Left ventricle myocardium inferior (tissue), 1 donor: Measurements from ENCODE around the gene DSCAML1. TPM values are rescaled to one million over a fixed set of nuclear protein-coding genes. Genes with fewer than 3 reads are reported as not detected.

ENCODE experiments used
- DNase-seq: peaks from one replicate; pipeline ENCODE4 v3.0.0-alpha.2; 2020
- H3K27ac ChIP-seq: fragments of 200-600 bp; replicated peaks from 2 replicates; pipeline ENCODE4 v1.8.0; 2021
- H3K27me3 ChIP-seq: fragments of 200-600 bp; 2 replicates; pipeline ENCODE4 v1.8.0; 2021; ENCODE audit warnings: low read depth
- H3K36me3 ChIP-seq: fragments of 200-600 bp; 2 replicates; pipeline ENCODE4 v1.8.0; 2021
- H3K4me1 ChIP-seq: fragments of 200-600 bp; 2 replicates; pipeline ENCODE4 v1.8.0; 2021
- H3K4me3 ChIP-seq: fragments of 200-600 bp; 2 replicates; pipeline ENCODE4 v1.8.0; 2021; ENCODE audit warnings: mild to moderate bottlenecking, moderate library complexity
- H3K9me3 ChIP-seq: fragments of 200-600 bp; replicated peaks from 2 replicates; pipeline ENCODE4 v1.8.0; 2021
- intact Hi-C: fragments of 100-400 bp; cut with micrococcal nuclease; formaldehyde crosslinking; loops from one replicate; pipeline ENCODE4 v1.11.0; 2022
- total RNA-seq: library from RNA; stranded (reverse); fragmentation: NEBNext Ultra II Directional; extraction: Animal tissue kit (Norgen Biotek cat#: 25700); gene quantifications from one replicate; pipeline ENCODE4 v1.2.1, GENCODE V29; 2021
- TF ChIP-seq, protein P1 (sequence below): fragments of 200-600 bp; IDR thresholded peaks from 2 replicates; pipeline ENCODE4 v1.8.0; 2021; ENCODE audit warnings: antibody characterized with exemption, mild to moderate bottlenecking, borderline replicate concordance
- donor health status: DM: no; HTN: yes; CAD: no; lungs with severe emphysema.

Gene DSCAML1
- total RNA-seq, 1 donor from 2014 or later, result 0.19 TPM

DNA sequence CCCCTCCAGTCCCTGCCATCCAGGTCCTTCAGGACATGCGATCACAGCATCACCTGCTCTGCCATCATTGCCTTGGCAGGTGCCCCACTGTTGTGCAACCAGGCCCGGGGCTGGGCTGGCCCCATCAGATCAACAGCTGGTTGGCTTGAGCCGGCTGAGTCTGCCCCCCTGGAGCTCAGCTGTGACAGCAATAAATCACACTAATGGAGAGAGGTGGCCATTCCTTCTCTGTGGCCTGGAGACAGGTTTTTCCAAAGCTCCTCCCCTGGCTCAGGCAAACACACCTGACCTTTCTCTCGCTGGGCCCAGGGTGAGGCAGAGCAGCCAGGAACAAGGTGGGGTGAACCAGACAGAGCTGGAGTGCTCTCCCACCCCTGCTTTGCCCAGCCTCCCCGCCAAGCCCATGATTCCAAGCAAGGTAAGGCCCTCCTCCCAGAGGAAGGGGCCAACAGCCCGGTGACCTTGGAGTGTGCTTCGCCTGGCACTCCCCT is 36.4 kb upstream of the DSCAML1 start:
- TF ChIP-seq, protein P1, sequence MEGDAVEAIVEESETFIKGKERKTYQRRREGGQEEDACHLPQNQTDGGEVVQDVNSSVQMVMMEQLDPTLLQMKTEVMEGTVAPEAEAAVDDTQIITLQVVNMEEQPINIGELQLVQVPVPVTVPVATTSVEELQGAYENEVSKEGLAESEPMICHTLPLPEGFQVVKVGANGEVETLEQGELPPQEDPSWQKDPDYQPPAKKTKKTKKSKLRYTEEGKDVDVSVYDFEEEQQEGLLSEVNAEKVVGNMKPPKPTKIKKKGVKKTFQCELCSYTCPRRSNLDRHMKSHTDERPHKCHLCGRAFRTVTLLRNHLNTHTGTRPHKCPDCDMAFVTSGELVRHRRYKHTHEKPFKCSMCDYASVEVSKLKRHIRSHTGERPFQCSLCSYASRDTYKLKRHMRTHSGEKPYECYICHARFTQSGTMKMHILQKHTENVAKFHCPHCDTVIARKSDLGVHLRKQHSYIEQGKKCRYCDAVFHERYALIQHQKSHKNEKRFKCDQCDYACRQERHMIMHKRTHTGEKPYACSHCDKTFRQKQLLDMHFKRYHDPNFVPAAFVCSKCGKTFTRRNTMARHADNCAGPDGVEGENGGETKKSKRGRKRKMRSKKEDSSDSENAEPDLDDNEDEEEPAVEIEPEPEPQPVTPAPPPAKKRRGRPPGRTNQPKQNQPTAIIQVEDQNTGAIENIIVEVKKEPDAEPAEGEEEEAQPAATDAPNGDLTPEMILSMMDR, result no peak
- H3K36me3 ChIP-seq, result peaks cover 15% of the 10 kb centered on the region
- peaks cover 44% of the 10 kb centered on the region for H3K4me1 ChIP-seq
- H3K27ac ChIP-seq, result no peak overlapping the region
- H3K27me3 ChIP-seq, result peaks cover 4% of the 10 kb centered on the region
- H3K9me3 ChIP-seq, result no peaks in the 10 kb centered on the region
- intact Hi-C loops, result no loop called here
- no peak overlapping the region for H3K4me3 ChIP-seq
- no peak for DNase-seq

DNA sequence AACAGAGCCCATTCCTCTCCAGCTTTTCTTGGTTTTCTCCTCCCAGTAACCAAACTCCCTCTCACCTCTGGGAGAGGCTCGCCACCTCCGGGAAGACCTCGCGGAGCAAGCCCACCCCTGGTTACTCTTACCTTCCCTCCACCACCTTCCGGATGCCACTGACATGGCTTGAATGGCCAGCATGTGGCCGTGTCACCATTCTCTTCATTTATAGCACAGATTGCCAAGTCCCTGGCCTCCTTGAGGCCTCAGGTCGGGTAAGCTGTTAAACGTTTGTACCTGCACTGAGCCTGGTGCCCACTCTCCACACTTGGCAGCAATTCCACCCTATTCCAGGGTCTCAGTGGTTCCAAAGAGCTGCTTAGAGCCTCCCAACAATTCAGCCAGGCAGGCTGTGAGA is 35.5 kb upstream of the DSCAML1 start:
- DNase-seq, result no peak
- no peaks in the 10 kb centered on the region for H3K9me3 ChIP-seq
- peaks cover 10% of the 10 kb centered on the region for H3K27me3 ChIP-seq
- TF ChIP-seq, protein P1, result no peak
- no peak overlapping the region for H3K4me3 ChIP-seq
- peaks cover 6% of the 10 kb centered on the region for H3K36me3 ChIP-seq
- intact Hi-C loops, result no loop called here
- H3K4me1 ChIP-seq, result peaks cover 49% of the 10 kb centered on the region
- no peak overlapping the region for H3K27ac ChIP-seq

DNA sequence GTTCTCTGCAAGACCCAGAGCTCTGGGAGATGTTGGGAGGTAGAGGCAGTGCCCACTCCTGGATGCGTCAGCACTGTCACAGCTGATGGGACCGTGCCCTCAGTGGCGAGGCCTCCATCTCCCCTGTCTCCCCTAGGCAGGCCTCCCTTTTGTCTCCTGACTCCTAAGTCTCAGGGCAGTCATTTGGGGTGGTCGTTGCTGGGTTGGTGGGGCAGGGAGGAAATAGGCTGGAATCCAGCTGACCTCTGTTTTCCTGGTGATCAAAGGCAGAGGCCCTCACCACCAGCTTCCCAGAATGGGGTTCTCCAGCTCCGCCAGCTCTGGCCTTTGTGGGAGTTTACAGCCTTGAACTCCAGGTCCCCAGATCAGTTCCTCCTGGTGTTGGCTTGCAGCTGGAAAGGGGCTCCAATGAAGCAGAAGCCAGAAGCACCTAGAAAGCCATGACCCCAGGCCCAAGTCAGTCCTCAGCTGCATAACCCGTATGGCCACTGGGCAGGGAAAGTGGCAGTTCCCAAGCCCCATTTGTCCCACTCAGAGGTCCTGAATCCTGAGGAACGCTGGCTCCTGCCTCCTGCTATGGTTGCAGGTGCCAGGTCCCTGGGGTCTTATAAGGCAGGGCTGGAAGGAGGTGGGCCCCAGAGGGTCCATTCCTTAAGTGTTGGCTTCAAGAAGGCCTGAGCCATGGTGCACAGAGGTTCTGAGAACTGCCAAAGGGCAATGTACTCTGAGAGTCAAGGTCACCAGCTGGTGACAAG is 34.8 kb upstream of the DSCAML1 start:
- Histone ChIP-seq H3K4me1 (peaks cover 49% of the 10 kb centered on the region), H3K4me3 (no peak overlapping the region), H3K9me3 (no peaks in the 10 kb centered on the region), H3K36me3 (no peaks in the 10 kb centered on the region), H3K27me3 (peaks cover 10% of the 10 kb centered on the region), H3K27ac (no peak overlapping the region)
- DNase-seq, result no peak
- intact Hi-C loops, result no loop called here
- TF ChIP-seq, protein P1, result no peak

DNA sequence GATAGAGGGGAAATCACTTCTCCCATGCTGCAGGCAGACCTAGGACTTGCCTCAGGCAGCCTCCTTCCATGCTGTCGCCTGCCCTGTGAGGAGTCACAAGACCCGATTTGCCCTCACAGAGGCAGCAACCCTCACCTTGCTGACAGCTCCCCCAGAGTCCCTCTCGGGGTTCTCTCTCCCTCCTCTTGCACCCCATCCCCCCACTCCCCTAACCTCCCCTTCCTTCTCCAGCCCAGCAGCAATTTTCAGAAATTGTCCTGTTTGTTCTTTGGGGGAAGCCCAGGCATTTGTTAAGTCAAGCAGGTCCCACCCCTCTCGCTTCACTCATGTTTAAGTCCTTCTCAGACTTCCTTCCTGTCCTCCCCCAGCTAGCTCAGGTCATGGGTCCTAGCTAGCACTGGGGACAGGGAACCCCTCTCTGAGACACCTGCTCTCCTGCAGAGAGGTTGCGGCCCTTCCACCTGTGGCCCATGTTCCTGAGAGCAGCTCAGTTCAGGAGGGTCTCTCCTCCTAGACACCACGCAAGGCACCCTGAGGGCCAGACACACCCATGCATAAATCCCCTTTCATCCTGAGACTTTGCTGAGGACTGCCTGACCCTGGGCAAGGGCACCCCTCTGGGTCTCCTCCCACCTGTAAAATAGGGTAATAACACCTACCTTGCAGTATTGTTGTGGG is 33.8 kb upstream of the DSCAML1 start:
- no peaks in the 10 kb centered on the region for H3K9me3 ChIP-seq
- H3K27ac ChIP-seq, result no peak overlapping the region
- H3K36me3 ChIP-seq, result no peaks in the 10 kb centered on the region
- H3K4me3 ChIP-seq, result no peak overlapping the region
- peaks cover 51% of the 10 kb centered on the region for H3K4me1 ChIP-seq
- H3K27me3 ChIP-seq, result peaks cover 10% of the 10 kb centered on the region
- TF ChIP-seq, protein P1, result no peak
- no peak for DNase-seq
- intact Hi-C loops, result no loop called here

DNA sequence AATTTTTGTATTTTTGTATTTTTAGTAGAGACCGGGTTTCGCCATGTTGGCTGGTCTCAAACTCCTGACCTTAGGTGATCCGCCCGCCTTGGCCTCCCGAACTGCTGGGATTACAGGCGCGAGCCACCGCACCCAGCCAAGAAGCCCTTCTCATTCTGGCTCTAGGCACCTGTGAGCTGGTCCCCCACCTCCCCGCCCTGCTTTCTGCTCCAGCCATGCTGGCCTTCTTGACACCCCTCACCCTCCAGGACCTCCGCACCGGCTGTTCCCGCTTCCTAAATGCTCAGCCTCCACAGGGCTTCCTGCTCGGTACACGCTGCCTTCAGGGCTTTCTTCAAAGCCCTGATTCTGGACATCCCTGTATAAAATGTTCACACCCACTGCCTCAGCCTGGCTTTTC is 33.1 kb upstream of the DSCAML1 start:
- Histone ChIP-seq H3K27me3 (peaks cover 10% of the 10 kb centered on the region), H3K9me3 (no peaks in the 10 kb centered on the region), H3K27ac (no peak overlapping the region), H3K4me1 (peaks cover 58% of the 10 kb centered on the region), H3K4me3 (no peak overlapping the region), H3K36me3 (no peaks in the 10 kb centered on the region)
- intact Hi-C loops, result no loop called here
- no peak for DNase-seq
- TF ChIP-seq, protein P1, result no peak
